Measurements from ENCODE around the gene FMO4.
"Not testable (repeated sequence)": the region's sequence is repeated elsewhere in the genome, so short reads cannot be mapped to it uniquely, and the experiment has no call there.

Gene FMO4

GRCh38 chr1:171339345-171339744, 25.4 kb downstream of the FMO4 start:
- not testable (repeated sequence) for DNase-seq

- no peak for DNase-seq
Measured at GRCh38 chr1:171343727-171344472, 29.9 kb downstream of the FMO4 start.

- DNase-seq = no peak
Measured at GRCh38 chr1:171344473-171344820, 30.5 kb downstream of the FMO4 start.

GRCh38 chr1:171345536-171345935, 31.6 kb downstream of the FMO4 start:
- no peak for DNase-seq

- no peak for DNase-seq
Measured at GRCh38 chr1:171346881-171347280, 32.9 kb downstream of the FMO4 start.

GRCh38 chr1:171350594-171350993, 36.6 kb downstream of the FMO4 start:
- no peak for DNase-seq

GRCh38 chr1:171351961-171352360, 38.0 kb downstream of the FMO4 start:
- DNase-seq = no peak

GRCh38 chr1:171352554-171352953, 38.6 kb downstream of the FMO4 start:
- no peak for DNase-seq

GRCh38 chr1:171355727-171356126, 41.7 kb downstream of the FMO4 start:
- DNase-seq = no peak

- DNase-seq = no peak
Measured at GRCh38 chr1:171357179-171357578, 43.2 kb downstream of the FMO4 start.

GRCh38 chr1:171359355-171359648, 45.3 kb downstream of the FMO4 start:
- DNase-seq = not testable (repeated sequence)

GRCh38 chr1:171359731-171360527, 45.9 kb downstream of the FMO4 start:
- not testable (repeated sequence) for DNase-seq

GRCh38 chr1:171366085-171366484, 52.1 kb downstream of the FMO4 start:
- DNase-seq = no peak

GRCh38 chr1:171366816-171367215, 52.8 kb downstream of the FMO4 start:
- DNase-seq = no peak

- DNase-seq = no peak
Measured at GRCh38 chr1:171367436-171367835, 53.5 kb downstream of the FMO4 start.

- DNase-seq = no peak
Measured at GRCh38 chr1:171372418-171373084, 58.6 kb downstream of the FMO4 start.

- DNase-seq = not testable (repeated sequence)
Measured at GRCh38 chr1:171373357-171374122, 59.6 kb downstream of the FMO4 start.

- no peak for DNase-seq
Measured at GRCh38 chr1:171379846-171380245, 65.9 kb downstream of the FMO4 start.

GRCh38 chr1:171381866-171382210, 67.9 kb downstream of the FMO4 start:
- DNase-seq = no peak

GRCh38 chr1:171384496-171384895, 70.5 kb downstream of the FMO4 start:
- DNase-seq = no peak

- DNase-seq = no peak
Measured at GRCh38 chr1:171389171-171389570, 75.2 kb downstream of the FMO4 start.

GRCh38 chr1:171390740-171391139, 76.8 kb downstream of the FMO4 start:
- DNase-seq = not testable (repeated sequence)
